ENCODE results near the gene ZNF296. TPM values are rescaled to one million over a fixed set of nuclear protein-coding genes. Genes with fewer than 3 reads are reported as not detected.

ZNF296 gene
- total and polyA plus RNA-seq, 2 of the 13 experiments (the other 11 are each of a cell fraction or from before 2014, with no cell fraction given): 0.26 to 0.62 TPM

- TF ChIP-seq ZNF839 (CRISPR knock-in tag; IDR thresholded peaks at IDR 0.05; ENCODE audit: borderline replicate concordance) (no peak), AKAP8 (CRISPR knock-in tag; IDR thresholded peaks at IDR 0.05) (peak; percentile 88), KDM4B (CRISPR knock-in tag; IDR thresholded peaks at IDR 0.05) (no peak), SMAD9 (CRISPR knock-in tag; IDR thresholded peaks at IDR 0.05) (no peak), ZNF292 (CRISPR knock-in tag; IDR thresholded peaks at IDR 0.05; ENCODE audit: borderline replicate concordance, low read depth) (no peak), ZFP90 (CRISPR knock-in tag; IDR thresholded peaks at IDR 0.05; ENCODE audit: borderline replicate concordance) (no peak; the same call in 1 of the 2 replicates), NR2F1 (CRISPR knock-in tag; IDR thresholded peaks at IDR 0.05) (peak in 1 of 2 experiments; percentile 42; a peak in 1 of 4 replicates), NFE2L2 (IDR thresholded peaks at IDR 0.05; ENCODE audit: low read length) (no peak), ZNF224 (CRISPR knock-in tag; IDR thresholded peaks at IDR 0.05) (peak; percentile 91), CREBL2 (CRISPR knock-in tag; IDR thresholded peaks at IDR 0.05; ENCODE audit: borderline replicate concordance) (no peak), MLXIP (CRISPR knock-in tag; IDR thresholded peaks at IDR 0.05; ENCODE audit: borderline replicate concordance) (no peak), ZNF383 (CRISPR knock-in tag; IDR thresholded peaks at IDR 0.05; ENCODE audit: borderline replicate concordance) (no peak), AKNA (CRISPR knock-in tag; IDR thresholded peaks at IDR 0.05; ENCODE audit: borderline replicate concordance) (no peak), TFAP4 (IDR thresholded peaks at IDR 0.05; ENCODE audit: borderline replicate concordance, low read depth) (0 out of 2 replicates have a peak, but pooled peaks have one; percentile 25), TBX2 (CRISPR knock-in tag; IDR thresholded peaks at IDR 0.05; ENCODE audit: borderline replicate concordance) (peak; percentile 55; the same call in 1 of the 2 replicates), RBAK (CRISPR knock-in tag; IDR thresholded peaks at IDR 0.05) (no peak), LCORL (IDR thresholded peaks at IDR 0.05) (no peak), LCORL (CRISPR knock-in tag; IDR thresholded peaks at IDR 0.05) (no peak)
Measured at GRCh38 chr19:45092747-45093678, 16.7 kb upstream of the ZNF296 start, which contains the start of gene PPP1R37 (continued).
